AG04450 (cell line): ENCODE data around the gene ATXN1. TPM values are rescaled to one million over a fixed set of nuclear protein-coding genes. Genes with fewer than 3 reads are reported as not detected.

Source experiments
- CTCF ChIA-PET: fragments of 300-600, 350-600 bp; formaldehyde crosslinking; extraction: SDS; loops from one replicate; lab custom pipeline; 2022; ENCODE audit warnings: antibody characterized with exemption, inconsistent platforms; lab: Charles Lee
- POLR2A ChIA-PET: fragments of 350-600 bp; formaldehyde crosslinking; extraction: SDS; loops from one replicate; lab custom pipeline; 2021; ENCODE audit warnings: antibody characterized with exemption, inconsistent platforms; lab: Yijun Ruan, JAX
- DNase-seq: peaks from one replicate; pipeline ENCODE4 v3.0.0-alpha.2; 2011; ENCODE audit warnings: low read depth, low spot score
- H3K27ac ChIP-seq: one replicate; pipeline ENCODE4 v1.5.1; 2012; ENCODE audit warnings: low read depth, low read length, control low read depth
- H3K27me3 ChIP-seq: one replicate; pipeline ENCODE4 v1.6.0; 2012; ENCODE audit warnings: low read length; ENCODE audit not compliant: control insufficient read depth, insufficient read depth
- H3K4me3 ChIP-seq: 2 replicates; pipeline ENCODE4 v1.5.1; 2011; ENCODE audit warnings: mild to moderate bottlenecking, low read depth, low read length, control low read depth
- H3K9me3 ChIP-seq: 2 replicates; pipeline ENCODE4 v1.5.1; 2012; ENCODE audit warnings: low read length; ENCODE audit not compliant: control insufficient read depth, insufficient read depth
- polyA plus RNA-seq: library from polyadenylated mRNA; depleted of rRNA; stranded (reverse); fragments of >200 nt; gene quantifications from 2 replicates; pipeline ENCODE4 v1.2.3, GENCODE V29; 2011
- TF ChIP-seq, protein P1 (sequence below): IDR thresholded peaks from 2 replicates; pipeline ENCODE4 v1.5.1; 2011; ENCODE audit warnings: low read depth, low read length, control low read depth, inconsistent platforms

The ATXN1 gene
- polyA plus RNA-seq, 1 experiment: 12.6 TPM

DNA sequence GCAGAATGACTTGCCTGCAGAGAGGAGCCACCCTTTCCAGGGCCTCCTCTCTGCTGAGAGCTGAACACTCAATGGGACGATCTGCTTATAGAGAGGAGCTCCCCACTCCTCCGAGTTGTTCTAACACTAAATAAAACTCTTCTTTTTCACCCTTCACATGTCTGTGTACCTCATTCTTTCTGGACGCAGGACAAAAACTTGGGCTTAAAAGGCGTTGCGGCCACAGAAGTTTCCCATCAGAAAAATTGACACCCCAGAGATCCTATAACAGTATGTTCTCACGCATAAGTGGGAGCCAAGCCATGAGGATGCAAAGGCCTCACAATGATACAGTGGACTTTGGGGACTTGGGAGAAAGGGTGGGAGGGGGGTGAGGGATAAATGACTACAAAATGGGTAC, 401.7 kb downstream of the ATXN1 start:
- DNase-seq: no peak
- ChIA-PET CTCF (no interaction called here), POLR2A (no interaction called here)
- TF ChIP-seq, protein P1, sequence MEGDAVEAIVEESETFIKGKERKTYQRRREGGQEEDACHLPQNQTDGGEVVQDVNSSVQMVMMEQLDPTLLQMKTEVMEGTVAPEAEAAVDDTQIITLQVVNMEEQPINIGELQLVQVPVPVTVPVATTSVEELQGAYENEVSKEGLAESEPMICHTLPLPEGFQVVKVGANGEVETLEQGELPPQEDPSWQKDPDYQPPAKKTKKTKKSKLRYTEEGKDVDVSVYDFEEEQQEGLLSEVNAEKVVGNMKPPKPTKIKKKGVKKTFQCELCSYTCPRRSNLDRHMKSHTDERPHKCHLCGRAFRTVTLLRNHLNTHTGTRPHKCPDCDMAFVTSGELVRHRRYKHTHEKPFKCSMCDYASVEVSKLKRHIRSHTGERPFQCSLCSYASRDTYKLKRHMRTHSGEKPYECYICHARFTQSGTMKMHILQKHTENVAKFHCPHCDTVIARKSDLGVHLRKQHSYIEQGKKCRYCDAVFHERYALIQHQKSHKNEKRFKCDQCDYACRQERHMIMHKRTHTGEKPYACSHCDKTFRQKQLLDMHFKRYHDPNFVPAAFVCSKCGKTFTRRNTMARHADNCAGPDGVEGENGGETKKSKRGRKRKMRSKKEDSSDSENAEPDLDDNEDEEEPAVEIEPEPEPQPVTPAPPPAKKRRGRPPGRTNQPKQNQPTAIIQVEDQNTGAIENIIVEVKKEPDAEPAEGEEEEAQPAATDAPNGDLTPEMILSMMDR: no peak
- Histone ChIP-seq H3K4me3 (no peak overlapping the region), H3K9me3 (no peaks in the 10 kb centered on the region; the same call in 1 of the 2 replicates), H3K27ac (no peak overlapping the region), H3K27me3 (no peaks in the 10 kb centered on the region)

- CTCF ChIA-PET: no interaction called here
- Histone ChIP-seq H3K4me3 (no peak overlapping the region), H3K9me3 (no peaks in the 10 kb centered on the region; the same call in 1 of the 2 replicates), H3K27me3 (no peaks in the 10 kb centered on the region), H3K27ac (no peak overlapping the region)
- POLR2A ChIA-PET: no interaction called here
- no peak for DNase-seq
- TF ChIP-seq, protein P1: no peak
Observed at GRCh38 chr6:16358531-16359138, 402.6 kb downstream of the ATXN1 start.

DNA sequence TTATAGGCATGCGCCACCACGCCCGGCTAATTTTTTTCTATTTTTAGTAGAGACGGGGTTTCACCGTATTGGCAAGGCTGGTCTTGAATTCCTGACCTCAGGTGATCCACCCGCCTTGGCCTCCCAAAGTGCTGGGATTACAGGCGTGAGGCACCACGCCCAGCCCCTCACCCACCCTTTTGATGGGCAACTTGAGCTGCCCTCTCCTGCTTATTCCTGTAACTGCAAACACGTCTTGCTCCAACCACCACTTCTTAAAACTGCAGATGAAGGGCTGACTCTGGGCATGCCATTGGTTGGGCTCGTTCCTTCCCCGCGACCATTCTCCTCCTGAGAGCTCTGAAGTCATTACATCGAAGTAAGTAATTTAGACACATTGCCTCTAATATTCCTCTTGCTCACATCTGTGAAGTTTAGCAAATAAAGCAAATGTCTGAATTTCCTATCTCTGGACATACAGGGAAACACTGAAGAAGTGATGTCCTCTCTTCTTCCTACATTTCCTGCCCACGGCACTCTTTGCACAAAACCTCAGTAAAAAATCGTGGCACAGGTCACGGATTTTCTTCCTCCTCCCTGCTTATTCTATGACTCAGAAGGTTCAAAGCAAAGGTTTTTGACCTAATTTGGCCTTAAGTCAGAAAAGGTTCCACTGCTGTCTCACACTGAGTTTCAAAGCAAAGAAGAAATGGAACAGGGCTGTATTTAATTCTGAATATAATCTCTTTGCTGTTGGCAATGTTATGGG, 405.4 kb downstream of the ATXN1 start:
- H3K27ac ChIP-seq: no peak overlapping the region
- no peaks in the 10 kb centered on the region for H3K27me3 ChIP-seq
- TF ChIP-seq, protein P1: no peak
- DNase-seq: no peak
- no peak overlapping the region for H3K4me3 ChIP-seq
- no peaks in the 10 kb centered on the region; the same call in 1 of the 2 replicates for H3K9me3 ChIP-seq
- CTCF ChIA-PET: interaction anchor here (1.0 kb wide), 1 partner anchor 16 kb away, joined by 4 read pairs; no protein-coding TSS in a partner anchor
- POLR2A ChIA-PET: no interaction called here

GRCh38 chr6:16355238-16355637, 406.0 kb downstream of the ATXN1 start:
- Histone ChIP-seq H3K27ac (no peak overlapping the region), H3K9me3 (no peaks in the 10 kb centered on the region; the same call in 1 of the 2 replicates), H3K4me3 (no peak overlapping the region), H3K27me3 (no peaks in the 10 kb centered on the region)
- ChIA-PET CTCF (no interaction called here), POLR2A (interaction anchor here (0.7 to 1.3 kb wide), 2 partner anchors 22 to 1351 kb away, joined by 3 read pairs; partner anchors contain the start of gene NUP153)
- TF ChIP-seq, protein P1: no peak
- no peak for DNase-seq

- CTCF ChIA-PET: no interaction called here
- TF ChIP-seq, protein P1: no peak
- no peak overlapping the region for H3K27ac ChIP-seq
- no peaks in the 10 kb centered on the region for H3K27me3 ChIP-seq
- POLR2A ChIA-PET: interaction anchor here (0.7 to 1.3 kb wide), 2 partner anchors 22 to 1352 kb away, joined by 3 read pairs; partner anchors contain the start of gene NUP153
- no peak overlapping the region for H3K4me3 ChIP-seq
- DNase-seq: no peak
- no peaks in the 10 kb centered on the region; the same call in 1 of the 2 replicates for H3K9me3 ChIP-seq
Observed at GRCh38 chr6:16354692-16355091, 406.6 kb downstream of the ATXN1 start.
